ENCODE measurements around the gene INPP5K. TPM values are rescaled to one million over a fixed set of nuclear protein-coding genes. Genes with fewer than 3 reads are reported as not detected.
"Not testable (repeated sequence)": the region's sequence is repeated elsewhere in the genome, so short reads cannot be mapped to it uniquely, and the experiment has no call there.

INPP5K gene
- total RNA-seq = 40.4 and 51.4 TPM in 2 replicates

- Histone ChIP-seq H3K4me1 (ENCODE audit: insufficient read depth, low read length) (peaks cover 11% of the 10 kb centered on the region), H3K4me2 (ENCODE audit: insufficient read depth, low read length) (peak within 1 kb of the TSS; percentile 99), H4K20me1 (ENCODE audit: insufficient read depth, low read length) (peaks cover 8% of the 10 kb centered on the region), H3K9me3 (ENCODE audit: low read depth, low read length) (no peaks in the 10 kb centered on the region), H2AFZ (ENCODE audit: low read length) (peak within 1 kb of the TSS; percentile 95), H3K27me3 (ENCODE audit: insufficient read depth, low read length) (no peaks in the 10 kb centered on the region), H3K27ac (ENCODE audit: low read depth, low read length) (peak within 1 kb of the TSS; percentile 80), H3K36me3 (ENCODE audit: insufficient read depth, low read length) (peaks cover 18% of the 10 kb centered on the region), H3K4me3 (ENCODE audit: insufficient read depth, low read length) (peak within 1 kb of the TSS; percentile 93), H3K79me2 (ENCODE audit: insufficient read depth, low read length) (peaks cover 32% of the 10 kb centered on the region)
- TF ChIP-seq CTCF (IDR thresholded peaks at IDR 0.05; ENCODE audit: extremely low read depth, low read depth, low read length) = no peak
- DNase-seq (ENCODE audit: insufficient read length, low spot score, missing footprints) = peak; percentile 99
These were observed at the start of gene INPP5K for GRCh38 chr17:1516388-1517161. INPP5K (minus strand) TSS chr17:1516612; CDS start chr17:1516499, 113 bp downstream.

- no peak for TF ChIP-seq CTCF (IDR thresholded peaks at IDR 0.05; ENCODE audit: extremely low read depth, low read depth, low read length)
- no peaks in the 10 kb centered on the region for H3K27me3 ChIP-seq (ENCODE audit: insufficient read depth, low read length)
- H3K27ac ChIP-seq (ENCODE audit: low read depth, low read length) = no peak overlapping the region
- H3K4me3 ChIP-seq (ENCODE audit: insufficient read depth, low read length) = no peak overlapping the region
- peaks cover 8% of the 10 kb centered on the region for H3K4me1 ChIP-seq (ENCODE audit: insufficient read depth, low read length)
- H3K36me3 ChIP-seq (ENCODE audit: insufficient read depth, low read length) = no peaks in the 10 kb centered on the region
- H2AFZ ChIP-seq (ENCODE audit: low read length) = no peak overlapping the region
- no peak for DNase-seq (ENCODE audit: insufficient read length, low spot score, missing footprints)
- H3K9me3 ChIP-seq (ENCODE audit: low read depth, low read length) = no peaks in the 10 kb centered on the region
- peaks cover 11% of the 10 kb centered on the region for H4K20me1 ChIP-seq (ENCODE audit: insufficient read depth, low read length)
- H3K4me2 ChIP-seq (ENCODE audit: insufficient read depth, low read length) = no peak overlapping the region
- peaks cover 12% of the 10 kb centered on the region for H3K79me2 ChIP-seq (ENCODE audit: insufficient read depth, low read length)
These were observed 49.5 kb upstream of the INPP5K start for GRCh38 chr17:1565877-1566276.

DNA sequence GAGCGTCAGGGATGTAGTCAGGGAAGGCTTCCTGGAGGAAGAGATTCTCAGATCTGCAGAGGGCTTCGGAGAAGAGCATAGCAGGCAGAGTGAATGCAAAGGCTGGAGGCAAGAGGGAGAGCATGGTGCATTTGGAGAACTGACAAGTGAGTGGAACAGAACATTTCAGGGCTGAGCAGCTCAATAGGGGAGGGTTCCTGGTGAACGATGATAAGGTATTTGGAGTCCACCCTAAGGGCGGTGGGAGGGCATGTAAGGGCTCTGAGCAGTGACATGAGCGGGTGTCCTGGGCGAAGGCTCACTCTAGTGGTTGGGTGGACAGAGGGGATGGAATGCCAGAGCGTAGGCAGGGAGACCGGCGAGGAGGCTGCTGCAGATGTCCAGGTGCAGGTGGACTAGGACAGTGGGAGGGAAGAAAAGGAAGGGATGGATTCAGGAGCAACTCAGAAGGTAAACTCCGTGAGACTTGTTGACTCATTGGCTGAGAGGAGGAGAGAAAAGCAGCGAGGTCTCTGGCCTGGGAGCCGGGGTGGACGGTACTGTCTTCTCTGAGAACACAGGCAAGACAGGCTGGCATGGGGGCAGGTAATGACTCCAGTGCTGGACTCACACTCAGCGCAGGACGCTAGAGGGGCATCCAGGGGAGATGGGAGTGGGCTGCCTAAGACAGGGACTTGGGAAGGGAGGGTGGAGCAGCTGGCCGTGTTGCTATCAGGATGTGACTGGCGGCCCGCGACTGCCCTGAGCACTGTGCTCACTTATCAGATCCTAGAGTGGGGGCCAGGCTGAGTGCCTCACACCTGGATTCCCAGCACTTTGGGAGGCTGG, 47.6 kb upstream of the INPP5K start:
- peaks cover 10% of the 10 kb centered on the region for H3K4me1 ChIP-seq (ENCODE audit: insufficient read depth, low read length)
- H3K27ac ChIP-seq (ENCODE audit: low read depth, low read length) = no peak overlapping the region
- H3K4me3 ChIP-seq (ENCODE audit: insufficient read depth, low read length) = no peak overlapping the region
- no peaks in the 10 kb centered on the region for H3K36me3 ChIP-seq (ENCODE audit: insufficient read depth, low read length)
- DNase-seq (ENCODE audit: insufficient read length, low spot score, missing footprints) = peak; percentile 78
- peaks cover 29% of the 10 kb centered on the region for H4K20me1 ChIP-seq (ENCODE audit: insufficient read depth, low read length)
- H3K4me2 ChIP-seq (ENCODE audit: insufficient read depth, low read length) = no peak overlapping the region
- H3K79me2 ChIP-seq (ENCODE audit: insufficient read depth, low read length) = peaks cover 30% of the 10 kb centered on the region
- no peaks in the 10 kb centered on the region for H3K9me3 ChIP-seq (ENCODE audit: low read depth, low read length)
- no peak overlapping the region for H2AFZ ChIP-seq (ENCODE audit: low read length)
- no peaks in the 10 kb centered on the region for H3K27me3 ChIP-seq (ENCODE audit: insufficient read depth, low read length)
- no peak for TF ChIP-seq CTCF (IDR thresholded peaks at IDR 0.05; ENCODE audit: extremely low read depth, low read depth, low read length)

DNA sequence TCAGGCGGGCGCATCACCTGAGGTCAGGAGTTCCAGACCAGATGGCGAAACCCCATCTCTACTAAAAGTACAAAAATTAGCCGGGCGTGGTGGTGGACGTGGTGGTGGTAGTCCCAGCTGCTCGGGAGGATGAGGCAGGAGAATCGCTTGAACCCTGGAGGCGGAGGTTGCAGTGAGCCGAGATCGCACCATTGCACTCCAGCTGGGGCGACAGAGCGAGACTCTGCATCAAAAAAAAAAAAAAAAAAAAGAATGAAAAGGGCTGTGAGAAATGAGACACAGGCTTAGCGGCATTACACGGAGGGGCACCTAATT, 47.0 kb upstream of the INPP5K start:
- not testable (repeated sequence) for H2AFZ ChIP-seq (ENCODE audit: low read length); H3K27ac ChIP-seq (ENCODE audit: low read depth, low read length); H3K4me1 ChIP-seq (ENCODE audit: insufficient read depth, low read length); H3K27me3 ChIP-seq (ENCODE audit: insufficient read depth, low read length); H3K36me3 ChIP-seq (ENCODE audit: insufficient read depth, low read length); H3K4me3 ChIP-seq (ENCODE audit: insufficient read depth, low read length); DNase-seq (ENCODE audit: insufficient read length, low spot score, missing footprints); H3K9me3 ChIP-seq (ENCODE audit: low read depth, low read length); H3K4me2 ChIP-seq (ENCODE audit: insufficient read depth, low read length)
- H3K79me2 ChIP-seq (ENCODE audit: insufficient read depth, low read length) = peaks cover 36% of the 10 kb centered on the region
- H4K20me1 ChIP-seq (ENCODE audit: insufficient read depth, low read length) = peaks cover 34% of the 10 kb centered on the region

Measured in osteoblast (primary cell).